Uterus (tissue), 4 donors: ENCODE results near the gene CHCHD5. TPM values are rescaled to one million over a fixed set of nuclear protein-coding genes. Genes with fewer than 3 reads are reported as not detected.

ENCODE experiments used
- DNase-seq, 2 donors: peaks; one replicate each; pipeline ENCODE4 v3.0.0-alpha.2; 2019 to 2020
- H3K27ac ChIP-seq, 2 donors: fragments of 200-600 bp; sonication (generic); 1 replicate in 1 of 2; 2 replicates in 1 of 2; pipeline ENCODE4 v1.5.1; 2016 to 2018
- H3K27me3 ChIP-seq, 2 donors: fragments of 200-600 bp; sonication (generic); one replicate each; pipeline ENCODE4 v1.5.1; 2018 to 2019; ENCODE audit warnings: control low read depth in 1 of 2
- H3K36me3 ChIP-seq, 2 donors: fragments of 200-600 bp; sonication (generic); one replicate each; pipeline ENCODE4 v1.5.1; 2019; ENCODE audit warnings: control low read depth in 1 of 2
- H3K4me1 ChIP-seq, 2 donors: fragments of 200-600 bp; sonication (generic); one replicate each; pipeline ENCODE4 v1.5.1; 2018 to 2019; ENCODE audit warnings: control low read depth in 1 of 2
- H3K4me3 ChIP-seq, 2 donors: fragments of 200-600 bp; sonication (generic); 1 replicate in 1 of 2; 2 replicates in 1 of 2; pipeline ENCODE4 v1.5.1; 2018 to 2019; ENCODE audit warnings: mild to moderate bottlenecking in 1 of 2
- H3K9me3 ChIP-seq, 2 donors: fragments of 200-600 bp; sonication (generic); one replicate each; pipeline ENCODE4 v1.5.1; 2019; ENCODE audit warnings: control low read depth in 1 of 2
- CTCF ChIP-seq, 4 experiments: fragments of 200-600 bp in 2 of 4; fragments of 450-650 bp in 2 of 4; sonication (generic) in 2 of 4; IDR thresholded peaks; one replicate each; pipeline ENCODE4 v1.5.1; 2016 to 2019; ENCODE audit warnings: antibody characterized with exemption in 4 of 4, mild to moderate bottlenecking in 2 of 4, moderate library complexity in 1 of 4
- POLR2A ChIP-seq, 2 donors: fragments of 450-650 bp; IDR thresholded peaks; one replicate each; pipeline ENCODE4 v1.6.1; 2016; ENCODE audit warnings: antibody characterized with exemption in 2 of 2, mild to moderate bottlenecking in 1 of 2, moderate library complexity in 1 of 2
- intact Hi-C: fragments of 100-400 bp; cut with DNase I; formaldehyde crosslinking; loops from one replicate; pipeline ENCODE4 v1.15.1; 2023; ENCODE audit warnings: low total_unique reads
- total RNA-seq, 4 donors: library from RNA; depleted of rRNA in 3 of 4; stranded (reverse); fragments of >200 nt in 3 of 4; gene quantifications; one replicate each; pipeline versions ENCODE4 v1.1.0 to v1.2.4, GENCODE V29; 2014 to 2023
- donor health status: DM: yes; HTN: yes; CAD: no.

Gene CHCHD5
- total RNA-seq, 4 donors from 2014 or later: 6.5 to 22.6 (median 8.4) TPM; not detected in 1

GRCh38 chr2:112541315-112542122 is 42.9 kb upstream of the CHCHD5 start:
- TF ChIP-seq POLR2A (IDR thresholded peaks at IDR 0.05): no peak
- no peak for TF ChIP-seq CTCF (IDR thresholded peaks at IDR 0.05)
- Histone ChIP-seq H3K27ac (peak overlapping the region; percentile 89 to 96), H3K27me3 (no peaks in the 10 kb centered on the region), H3K4me3 (peak overlapping the region; percentile 70 to 76), H3K9me3 (no peaks in the 10 kb centered on the region), H3K36me3 (no peaks in the 10 kb centered on the region), H3K4me1 (peaks cover 0 to 10% of the 10 kb centered on the region in 2 donors)
- DNase-seq: no peak
- intact Hi-C loops: no loop called here

GRCh38 chr2:112542123-112542983 is 42.1 kb upstream of the CHCHD5 start, which contains the start of gene POLR1B:
Gene POLR1B, plus strand, starts transcription at chr2:112542465. Its CDS starts 30 bp downstream, at chr2:112542495.
- Histone ChIP-seq H3K36me3 (no peaks in the 10 kb centered on the region), H3K4me3 (peak within 1 kb of the TSS; percentile 70 to 76), H3K4me1 (peaks cover 0 to 10% of the 10 kb centered on the region in 2 donors), H3K27me3 (no peaks in the 10 kb centered on the region), H3K27ac (peak within 1 kb of the TSS; percentile 89 to 96), H3K9me3 (no peaks in the 10 kb centered on the region)
- peak; percentile 81 for DNase-seq
- TF ChIP-seq CTCF (IDR thresholded peaks at IDR 0.05): no peak
- intact Hi-C loops: no loop called here

GRCh38 chr2:112542984-112543661 is 41.3 kb upstream of the CHCHD5 start:
- peak overlapping the region; percentile 70 to 76 for H3K4me3 ChIP-seq
- DNase-seq: no peak
- no peaks in the 10 kb centered on the region for H3K9me3 ChIP-seq
- H3K27ac ChIP-seq: no peak overlapping the region
- no peaks in the 10 kb centered on the region for H3K36me3 ChIP-seq
- intact Hi-C loops: no loop called here
- H3K27me3 ChIP-seq: no peaks in the 10 kb centered on the region
- no peak for TF ChIP-seq POLR2A (IDR thresholded peaks at IDR 0.05)
- TF ChIP-seq CTCF (IDR thresholded peaks at IDR 0.05): no peak
- peaks cover 0 to 10% of the 10 kb centered on the region in 2 donors for H3K4me1 ChIP-seq

GRCh38 chr2:112547333-112547732 is 37.1 kb upstream of the CHCHD5 start:
- TF ChIP-seq POLR2A (IDR thresholded peaks at IDR 0.05) (no peak), CTCF (IDR thresholded peaks at IDR 0.05) (no peak)

More at GRCh38 chr2:112547333-112547732, 37.1 kb upstream of the CHCHD5 start:
- peaks cover 0 to 10% of the 10 kb centered on the region in 2 donors for H3K4me1 ChIP-seq
- H3K9me3 ChIP-seq: no peaks in the 10 kb centered on the region
- no peak overlapping the region for H3K27ac ChIP-seq
- H3K4me3 ChIP-seq: no peak overlapping the region
- H3K36me3 ChIP-seq: no peaks in the 10 kb centered on the region
- DNase-seq: no peak
- no peaks in the 10 kb centered on the region for H3K27me3 ChIP-seq
- intact Hi-C loops: no loop called here
